IPS-11a (cell line): Measurements from ENCODE around the gene BEST4.
"Not testable (repeated sequence)": the region's sequence is repeated elsewhere in the genome, so short reads cannot be mapped to it uniquely, and the experiment has no call there.

Experiments
- H3K4me3 ChIP-seq: one replicate; pipeline ENCODE4 v1.5.1; 2013; ENCODE audit warnings: low read depth, low read length, control low read depth

BEST4 gene

GRCh38 chr1:44788120-44788860 lies at the start of gene BEST4:
TSS of gene BEST4 (minus strand) at chr1:44788170. CDS start at chr1:44787705, 465 bp downstream.
- H3K4me3 ChIP-seq: no peak within 1 kb of the TSS

- no peak overlapping the region for H3K4me3 ChIP-seq
Observed at GRCh38 chr1:44835738-44836675, 48.0 kb upstream of the BEST4 start.

GRCh38 chr1:44834328-44834727 lies 46.4 kb upstream of the BEST4 start:
- no peak overlapping the region for H3K4me3 ChIP-seq

- no peak overlapping the region for H3K4me3 ChIP-seq
Observed at GRCh38 chr1:44832056-44832705, 44.2 kb upstream of the BEST4 start.

GRCh38 chr1:44831516-44831915 lies 43.5 kb upstream of the BEST4 start:
- no peak overlapping the region for H3K4me3 ChIP-seq

- no peak overlapping the region for H3K4me3 ChIP-seq
Observed at GRCh38 chr1:44830900-44831304, 42.9 kb upstream of the BEST4 start.

GRCh38 chr1:44829506-44830384 lies 41.8 kb upstream of the BEST4 start:
- H3K4me3 ChIP-seq: no peak overlapping the region

GRCh38 chr1:44828841-44829440 lies 41.0 kb upstream of the BEST4 start:
- no peak overlapping the region for H3K4me3 ChIP-seq

- H3K4me3 ChIP-seq: no peak overlapping the region
Observed at GRCh38 chr1:44828003-44828651, 40.2 kb upstream of the BEST4 start.

- no peak overlapping the region for H3K4me3 ChIP-seq
Observed at GRCh38 chr1:44827197-44828002, 39.4 kb upstream of the BEST4 start.

GRCh38 chr1:44826375-44827196 lies 38.6 kb upstream of the BEST4 start:
- H3K4me3 ChIP-seq: no peak overlapping the region

GRCh38 chr1:44824392-44824791 lies 36.4 kb upstream of the BEST4 start:
- H3K4me3 ChIP-seq: not testable (repeated sequence)

- H3K4me3 ChIP-seq: no peak overlapping the region
Observed at GRCh38 chr1:44822981-44823451, 35.0 kb upstream of the BEST4 start.

- no peak overlapping the region for H3K4me3 ChIP-seq
Observed at GRCh38 chr1:44822131-44822701, 34.2 kb upstream of the BEST4 start.

GRCh38 chr1:44821240-44821715 lies 33.3 kb upstream of the BEST4 start:
- H3K4me3 ChIP-seq: no peak overlapping the region

- peak overlapping the region; percentile 33 for H3K4me3 ChIP-seq
Observed at GRCh38 chr1:44820328-44821239, 32.6 kb upstream of the BEST4 start.
